GM19193 (cell line): ENCODE measurements around the gene EEF1AKMT3.

Source experiments
- POLR2A ChIP-seq: IDR thresholded peaks from 4 replicates; pipeline ENCODE4 v1.6.1; 2011; ENCODE audit not compliant: insufficient read depth, insufficient read length; ENCODE audit errors: extremely low read depth

The EEF1AKMT3 gene

GRCh38 chr12:57732270-57732669 is 40.1 kb upstream of the EEF1AKMT3 start:
- TF ChIP-seq POLR2A: no peak

- no peak for TF ChIP-seq POLR2A
Observed at GRCh38 chr12:57732726-57733593, 39.5 kb upstream of the EEF1AKMT3 start.

GRCh38 chr12:57733928-57734327 is 38.5 kb upstream of the EEF1AKMT3 start:
- TF ChIP-seq POLR2A: no peak

- no peak for TF ChIP-seq POLR2A
Observed at GRCh38 chr12:57734591-57734990, 37.8 kb upstream of the EEF1AKMT3 start.

- no peak for TF ChIP-seq POLR2A
Observed at GRCh38 chr12:57735198-57735855, 37.1 kb upstream of the EEF1AKMT3 start.

- TF ChIP-seq POLR2A: no peak
Observed at GRCh38 chr12:57735952-57736740, 36.3 kb upstream of the EEF1AKMT3 start.

GRCh38 chr12:57736741-57737466 is 35.5 kb upstream of the EEF1AKMT3 start:
- TF ChIP-seq POLR2A: no peak

GRCh38 chr12:57737467-57738460 is 34.6 kb upstream of the EEF1AKMT3 start:
- no peak for TF ChIP-seq POLR2A

- no peak for TF ChIP-seq POLR2A
Observed at GRCh38 chr12:57738661-57739237, 33.7 kb upstream of the EEF1AKMT3 start, which contains the start of gene AGAP2. TSS of gene AGAP2 (minus strand) at chr12:57738742. CDS start at chr12:57738246, 496 bp downstream.

GRCh38 chr12:57739387-57739786 is 33.0 kb upstream of the EEF1AKMT3 start:
- no peak for TF ChIP-seq POLR2A

GRCh38 chr12:57739914-57740538 is 32.4 kb upstream of the EEF1AKMT3 start:
- TF ChIP-seq POLR2A: no peak

GRCh38 chr12:57740656-57741412 is 31.6 kb upstream of the EEF1AKMT3 start:
- TF ChIP-seq POLR2A: no peak
